ENCODE measurements around the gene ARID5A. TPM values are rescaled to one million over a fixed set of nuclear protein-coding genes. Genes with fewer than 3 reads are reported as not detected.

ARID5A gene
- total and polyA plus RNA-seq, 2 of the 13 experiments (the other 11 are each of a cell fraction or from before 2014, with no cell fraction given): 6.0 to 9.5 TPM

DNA sequence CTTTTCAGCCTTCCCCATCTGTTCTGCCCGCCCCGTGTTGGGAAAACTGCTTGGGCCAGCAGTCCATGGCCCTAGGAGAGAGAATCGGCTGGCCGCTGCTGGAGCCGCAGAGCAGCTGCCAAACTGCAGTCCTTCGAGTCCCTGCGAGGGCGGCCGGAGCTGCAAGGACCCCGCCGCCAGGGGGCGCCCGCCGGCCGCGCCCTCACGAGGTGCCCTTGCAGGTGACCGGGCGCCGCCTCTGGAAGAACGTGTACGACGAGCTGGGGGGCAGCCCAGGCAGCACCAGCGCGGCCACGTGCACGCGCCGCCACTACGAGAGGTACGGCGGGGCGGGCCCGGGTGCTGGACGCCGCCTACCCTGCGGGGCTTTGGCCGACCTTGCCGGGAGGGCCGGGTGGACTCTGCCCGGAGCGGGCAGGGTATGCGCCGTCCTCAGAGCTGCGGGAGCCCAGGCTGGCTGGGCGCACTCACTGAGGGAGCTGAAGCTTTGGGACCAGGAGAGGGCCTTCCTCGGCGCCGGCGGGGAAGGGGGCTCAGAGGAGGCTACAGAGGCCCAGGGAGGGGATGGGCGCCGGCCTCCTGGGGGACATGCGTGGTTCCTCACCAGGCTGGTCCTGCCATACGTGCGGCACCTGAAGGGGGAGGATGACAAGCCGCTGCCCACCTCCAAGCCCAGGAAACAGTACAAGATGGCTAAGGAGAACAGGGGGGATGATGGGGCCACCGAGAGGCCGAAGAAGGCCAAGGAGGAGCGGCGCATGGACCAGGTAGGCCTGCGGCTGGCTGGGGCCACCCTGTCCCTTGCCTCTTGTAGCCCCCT is 13.6 kb downstream of the ARID5A start (continued):
- TF ChIP-seq, protein P1, sequence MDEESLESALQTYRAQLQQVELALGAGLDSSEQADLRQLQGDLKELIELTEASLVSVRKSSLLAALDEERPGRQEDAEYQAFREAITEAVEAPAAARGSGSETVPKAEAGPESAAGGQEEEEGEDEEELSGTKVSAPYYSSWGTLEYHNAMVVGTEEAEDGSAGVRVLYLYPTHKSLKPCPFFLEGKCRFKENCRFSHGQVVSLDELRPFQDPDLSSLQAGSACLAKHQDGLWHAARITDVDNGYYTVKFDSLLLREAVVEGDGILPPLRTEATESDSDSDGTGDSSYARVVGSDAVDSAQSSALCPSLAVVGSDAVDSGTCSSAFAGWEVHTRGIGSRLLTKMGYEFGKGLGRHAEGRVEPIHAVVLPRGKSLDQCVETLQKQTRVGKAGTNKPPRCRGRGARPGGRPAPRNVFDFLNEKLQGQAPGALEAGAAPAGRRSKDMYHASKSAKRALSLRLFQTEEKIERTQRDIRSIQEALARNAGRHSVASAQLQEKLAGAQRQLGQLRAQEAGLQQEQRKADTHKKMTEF (CRISPR knock-in tag; IDR thresholded peaks at IDR 0.05): peak; percentile 98
- TF ChIP-seq HMG20B (CRISPR knock-in tag; conservative IDR thresholded peaks at IDR 0.05) (no peak), ZNF331 (CRISPR knock-in tag; IDR thresholded peaks at IDR 0.05) (peak; percentile 94), NFKB2 (CRISPR knock-in tag; IDR thresholded peaks at IDR 0.05; ENCODE audit: borderline replicate concordance) (peak; percentile 81; the same call in 1 of the 2 replicates), ZNF552 (CRISPR knock-in tag; IDR thresholded peaks at IDR 0.05; ENCODE audit: borderline replicate concordance) (peak; percentile 91), RBFOX2 (IDR thresholded peaks at IDR 0.05; ENCODE audit: low read depth, low read length) (peak; percentile 88), ZNF788 (CRISPR knock-in tag; IDR thresholded peaks at IDR 0.05; ENCODE audit: borderline replicate concordance) (peak; percentile 89; the same call in 1 of the 2 replicates), NKX3-1 (CRISPR knock-in tag; IDR thresholded peaks at IDR 0.05) (no peak; the same call in 1 of the 2 replicates), MYC (CRISPR knock-in tag; IDR thresholded peaks at IDR 0.05; ENCODE audit: borderline replicate concordance) (peak; percentile 100), FOXK2 (IDR thresholded peaks at IDR 0.05) (no peak), SP4 (CRISPR knock-in tag; IDR thresholded peaks at IDR 0.05) (peak; percentile 92), RNF2 (conservative IDR thresholded peaks at IDR 0.05; ENCODE audit: low read depth) (peak; percentile 93), ASH2L (IDR thresholded peaks at IDR 0.05; ENCODE audit: insufficient read length, low read depth, low read length) (peak; percentile 58), ZBTB7B (CRISPR knock-in tag; IDR thresholded peaks at IDR 0.05) (peak; percentile 93), ZNF510 (CRISPR knock-in tag; IDR thresholded peaks at IDR 0.05; ENCODE audit: low read depth) (no peak), BHLHE40 (IDR thresholded peaks at IDR 0.05; ENCODE audit: low read length) (peak; percentile 92), HOXA9 (CRISPR knock-in tag; IDR thresholded peaks at IDR 0.05; ENCODE audit: borderline replicate concordance) (peak; percentile 74; the same call in 1 of the 2 replicates), HNRNPH1 (optimal IDR thresholded peaks at IDR 0.05; ENCODE audit: low read depth, low read length) (no peak), HMG20A (CRISPR knock-in tag; IDR thresholded peaks at IDR 0.05; ENCODE audit: borderline replicate concordance) (peak; percentile 60; the same call in 1 of the 2 replicates), ZBTB8A (CRISPR knock-in tag; IDR thresholded peaks at IDR 0.05; ENCODE audit: borderline replicate concordance, low read depth) (no peak), AGO1 (IDR thresholded peaks at IDR 0.05; ENCODE audit: low read depth, low read length, poor library complexity, severe bottlenecking) (no peak), ZNF33B (CRISPR knock-in tag; IDR thresholded peaks at IDR 0.05) (peak; percentile 98), EED (CRISPR knock-in tag; IDR thresholded peaks at IDR 0.05) (no peak), ZNF20 (CRISPR knock-in tag; IDR thresholded peaks at IDR 0.05) (no peak), SMARCC2 (IDR thresholded peaks at IDR 0.05) (no peak)
- TF ChIP-seq, protein P2, sequence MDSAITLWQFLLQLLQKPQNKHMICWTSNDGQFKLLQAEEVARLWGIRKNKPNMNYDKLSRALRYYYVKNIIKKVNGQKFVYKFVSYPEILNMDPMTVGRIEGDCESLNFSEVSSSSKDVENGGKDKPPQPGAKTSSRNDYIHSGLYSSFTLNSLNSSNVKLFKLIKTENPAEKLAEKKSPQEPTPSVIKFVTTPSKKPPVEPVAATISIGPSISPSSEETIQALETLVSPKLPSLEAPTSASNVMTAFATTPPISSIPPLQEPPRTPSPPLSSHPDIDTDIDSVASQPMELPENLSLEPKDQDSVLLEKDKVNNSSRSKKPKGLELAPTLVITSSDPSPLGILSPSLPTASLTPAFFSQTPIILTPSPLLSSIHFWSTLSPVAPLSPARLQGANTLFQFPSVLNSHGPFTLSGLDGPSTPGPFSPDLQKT (CRISPR knock-in tag; IDR thresholded peaks at IDR 0.05; ENCODE audit: borderline replicate concordance): no peak
- TF ChIP-seq, protein P3, sequence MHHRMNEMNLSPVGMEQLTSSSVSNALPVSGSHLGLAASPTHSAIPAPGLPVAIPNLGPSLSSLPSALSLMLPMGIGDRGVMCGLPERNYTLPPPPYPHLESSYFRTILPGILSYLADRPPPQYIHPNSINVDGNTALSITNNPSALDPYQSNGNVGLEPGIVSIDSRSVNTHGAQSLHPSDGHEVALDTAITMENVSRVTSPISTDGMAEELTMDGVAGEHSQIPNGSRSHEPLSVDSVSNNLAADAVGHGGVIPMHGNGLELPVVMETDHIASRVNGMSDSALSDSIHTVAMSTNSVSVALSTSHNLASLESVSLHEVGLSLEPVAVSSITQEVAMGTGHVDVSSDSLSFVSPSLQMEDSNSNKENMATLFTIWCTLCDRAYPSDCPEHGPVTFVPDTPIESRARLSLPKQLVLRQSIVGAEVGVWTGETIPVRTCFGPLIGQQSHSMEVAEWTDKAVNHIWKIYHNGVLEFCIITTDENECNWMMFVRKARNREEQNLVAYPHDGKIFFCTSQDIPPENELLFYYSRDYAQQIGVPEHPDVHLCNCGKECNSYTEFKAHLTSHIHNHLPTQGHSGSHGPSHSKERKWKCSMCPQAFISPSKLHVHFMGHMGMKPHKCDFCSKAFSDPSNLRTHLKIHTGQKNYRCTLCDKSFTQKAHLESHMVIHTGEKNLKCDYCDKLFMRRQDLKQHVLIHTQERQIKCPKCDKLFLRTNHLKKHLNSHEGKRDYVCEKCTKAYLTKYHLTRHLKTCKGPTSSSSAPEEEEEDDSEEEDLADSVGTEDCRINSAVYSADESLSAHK (CRISPR knock-in tag; IDR thresholded peaks at IDR 0.05; ENCODE audit: borderline replicate concordance): no peak
